ENCODE data around the gene ST6GALNAC3. TPM values are rescaled to one million over a fixed set of nuclear protein-coding genes. Genes with fewer than 3 reads are reported as not detected.

ST6GALNAC3 gene
- total RNA-seq, 1 donor from 2014 or later = 0.26 TPM

DNA sequence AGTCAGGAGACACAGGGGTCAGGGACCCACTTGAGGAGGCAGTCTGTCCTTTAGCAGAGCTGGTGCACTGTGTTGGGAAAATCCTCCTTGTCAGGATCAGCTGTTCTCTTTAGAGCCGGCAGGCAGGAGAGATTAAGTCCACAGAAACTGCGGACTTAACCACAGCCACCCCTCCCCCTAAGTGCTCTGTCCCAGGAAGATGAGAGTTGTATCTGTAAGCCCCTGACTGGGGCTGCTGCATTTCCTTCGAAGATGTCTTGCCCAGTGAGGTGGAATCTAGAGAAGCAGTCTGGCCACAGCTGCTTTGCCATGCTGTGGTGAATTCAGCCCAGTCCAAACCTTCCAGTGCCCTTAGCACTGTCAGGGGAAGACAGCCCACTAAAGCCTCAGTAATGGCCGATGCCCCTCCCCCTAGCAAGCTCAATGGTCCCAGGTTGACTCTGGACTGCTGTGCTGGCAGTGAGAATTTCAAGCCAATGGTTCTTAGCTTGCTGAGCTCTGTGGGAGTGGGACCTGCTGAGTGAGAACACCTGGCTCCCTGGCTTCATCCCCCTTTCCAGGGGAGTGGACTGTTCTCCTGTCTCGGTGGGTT is 172.8 kb downstream of the ST6GALNAC3 start:
- DNase-seq (ENCODE audit: low read depth) = no peak
- Histone ChIP-seq H3K27me3 (ENCODE audit: control insufficient read depth, insufficient read depth, low read length) (no peaks in the 10 kb centered on the region), H3K4me3 (ENCODE audit: low read depth, low read length) (no peak overlapping the region), H3K36me3 (ENCODE audit: control insufficient read depth, insufficient read depth, low read length) (no peaks in the 10 kb centered on the region)
- TF ChIP-seq, protein P1, sequence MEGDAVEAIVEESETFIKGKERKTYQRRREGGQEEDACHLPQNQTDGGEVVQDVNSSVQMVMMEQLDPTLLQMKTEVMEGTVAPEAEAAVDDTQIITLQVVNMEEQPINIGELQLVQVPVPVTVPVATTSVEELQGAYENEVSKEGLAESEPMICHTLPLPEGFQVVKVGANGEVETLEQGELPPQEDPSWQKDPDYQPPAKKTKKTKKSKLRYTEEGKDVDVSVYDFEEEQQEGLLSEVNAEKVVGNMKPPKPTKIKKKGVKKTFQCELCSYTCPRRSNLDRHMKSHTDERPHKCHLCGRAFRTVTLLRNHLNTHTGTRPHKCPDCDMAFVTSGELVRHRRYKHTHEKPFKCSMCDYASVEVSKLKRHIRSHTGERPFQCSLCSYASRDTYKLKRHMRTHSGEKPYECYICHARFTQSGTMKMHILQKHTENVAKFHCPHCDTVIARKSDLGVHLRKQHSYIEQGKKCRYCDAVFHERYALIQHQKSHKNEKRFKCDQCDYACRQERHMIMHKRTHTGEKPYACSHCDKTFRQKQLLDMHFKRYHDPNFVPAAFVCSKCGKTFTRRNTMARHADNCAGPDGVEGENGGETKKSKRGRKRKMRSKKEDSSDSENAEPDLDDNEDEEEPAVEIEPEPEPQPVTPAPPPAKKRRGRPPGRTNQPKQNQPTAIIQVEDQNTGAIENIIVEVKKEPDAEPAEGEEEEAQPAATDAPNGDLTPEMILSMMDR (IDR thresholded peaks at IDR 0.05; ENCODE audit: insufficient read depth, low read length, severe bottlenecking) = no peak
- FAIRE-seq = no peak

DNA sequence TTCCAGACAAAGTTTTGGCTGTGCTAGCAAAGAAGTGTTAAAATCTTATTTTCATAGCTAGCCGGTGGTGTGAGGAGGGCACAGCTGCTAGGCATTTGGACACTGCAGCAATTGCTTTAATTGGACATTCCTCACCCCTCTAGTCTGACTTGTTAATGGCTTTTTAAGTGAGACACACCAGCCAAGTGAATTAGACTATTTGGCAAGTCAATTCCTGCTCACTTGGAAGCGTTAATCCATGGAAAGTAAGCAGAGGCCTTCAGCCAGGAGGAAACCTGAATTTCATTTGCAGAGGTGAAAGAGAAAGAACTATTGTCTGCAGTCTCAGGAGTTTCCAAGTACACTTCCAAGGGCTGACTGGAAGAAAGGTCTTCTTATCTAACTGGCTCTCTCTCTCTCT is 175.7 kb downstream of the ST6GALNAC3 start:
- no peaks in the 10 kb centered on the region for H3K27me3 ChIP-seq (ENCODE audit: control insufficient read depth, insufficient read depth, low read length)
- H3K4me3 ChIP-seq (ENCODE audit: low read depth, low read length) = no peak overlapping the region
- TF ChIP-seq, protein P1 (IDR thresholded peaks at IDR 0.05; ENCODE audit: insufficient read depth, low read length, severe bottlenecking) = no peak
- FAIRE-seq = no peak
- no peak for DNase-seq (ENCODE audit: low read depth)
- no peaks in the 10 kb centered on the region for H3K36me3 ChIP-seq (ENCODE audit: control insufficient read depth, insufficient read depth, low read length)

DNA sequence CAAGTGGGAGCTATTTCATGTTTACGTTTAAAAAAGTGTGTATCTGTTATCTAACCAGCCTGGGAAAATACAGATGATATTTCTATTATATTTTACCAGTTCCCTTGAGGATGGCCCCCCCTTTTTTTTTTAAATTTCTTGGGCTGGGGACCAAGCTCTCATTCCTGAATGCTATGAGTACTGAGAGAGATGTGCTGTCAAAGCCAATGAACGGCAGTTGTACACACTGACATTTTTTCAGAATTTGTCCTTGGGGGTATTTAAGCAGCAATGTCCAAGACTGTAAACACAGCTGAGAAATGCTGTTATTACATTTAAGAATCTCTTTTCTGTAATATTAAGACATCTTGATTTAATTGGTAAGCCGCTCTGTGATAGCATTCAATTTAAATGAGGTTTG is 177.9 kb downstream of the ST6GALNAC3 start:
- no peak for DNase-seq (ENCODE audit: low read depth)
- no peak overlapping the region for H3K4me3 ChIP-seq (ENCODE audit: low read depth, low read length)
- H3K36me3 ChIP-seq (ENCODE audit: control insufficient read depth, insufficient read depth, low read length) = no peaks in the 10 kb centered on the region
- FAIRE-seq = no peak
- TF ChIP-seq, protein P1 (IDR thresholded peaks at IDR 0.05; ENCODE audit: insufficient read depth, low read length, severe bottlenecking) = no peak
- no peaks in the 10 kb centered on the region for H3K27me3 ChIP-seq (ENCODE audit: control insufficient read depth, insufficient read depth, low read length)

- Histone ChIP-seq H3K36me3 (ENCODE audit: control insufficient read depth, insufficient read depth, low read length) (no peaks in the 10 kb centered on the region), H3K27me3 (ENCODE audit: control insufficient read depth, insufficient read depth, low read length) (no peaks in the 10 kb centered on the region), H3K4me3 (ENCODE audit: low read depth, low read length) (no peak overlapping the region)
- TF ChIP-seq, protein P1 (IDR thresholded peaks at IDR 0.05; ENCODE audit: insufficient read depth, low read length, severe bottlenecking) = no peak
- FAIRE-seq = no peak
- peak; percentile 6 for DNase-seq (ENCODE audit: low read depth)
These were observed 179.8 kb downstream of the ST6GALNAC3 start for GRCh38 chr1:76254104-76255030.

- TF ChIP-seq, protein P1 (IDR thresholded peaks at IDR 0.05; ENCODE audit: insufficient read depth, low read length, severe bottlenecking) = no peak
- DNase-seq (ENCODE audit: low read depth) = no peak
- Histone ChIP-seq H3K36me3 (ENCODE audit: control insufficient read depth, insufficient read depth, low read length) (no peaks in the 10 kb centered on the region), H3K4me3 (ENCODE audit: low read depth, low read length) (no peak overlapping the region), H3K27me3 (ENCODE audit: control insufficient read depth, insufficient read depth, low read length) (no peaks in the 10 kb centered on the region)
- no peak for FAIRE-seq
These were observed 182.0 kb downstream of the ST6GALNAC3 start for GRCh38 chr1:76256289-76257223.

Measured in bronchial epithelial cell (primary cell).